DND-41 (cell line): Measurements from ENCODE around the gene BEST2.
A peak's percentile ranks its signal among the peaks of the same experiment; 100 is the strongest.

Experiments
- ATAC-seq: fragments of 200-7000 bp; cut with Tn5 transposase; 3 replicates; pipeline ENCODE4 v1.9.1; 2021; ENCODE audit warnings: low read depth; ENCODE audit not compliant: insufficient read depth
- DNase-seq: peaks from one replicate; pipeline ENCODE4 v3.0.0-alpha.2; 2020
- H2AFZ ChIP-seq: 2 replicates; pipeline ENCODE4 v1.6.0; 2012; ENCODE audit warnings: low read depth, low read length
- H3K27ac ChIP-seq: 2 replicates; pipeline ENCODE4 v1.5.1; 2012; ENCODE audit warnings: low read length, inconsistent platforms
- H3K27me3 ChIP-seq: fragments of 200-600 bp; sonication (generic); 2 replicates; pipeline ENCODE4 v1.6.0; 2012; ENCODE audit warnings: low read length, mild to moderate bottlenecking, inconsistent platforms; ENCODE audit not compliant: insufficient read depth, poor library complexity
- H3K36me3 ChIP-seq: 2 replicates; pipeline ENCODE4 v1.5.1; 2012; ENCODE audit warnings: low read length, inconsistent platforms; ENCODE audit not compliant: insufficient read depth
- H3K4me1 ChIP-seq: 2 replicates; pipeline ENCODE4 v1.5.1; 2012; ENCODE audit warnings: mild to moderate bottlenecking, low read length; ENCODE audit not compliant: insufficient read depth
- H3K4me2 ChIP-seq: 2 replicates; pipeline ENCODE4 v1.6.0; 2012; ENCODE audit warnings: mild to moderate bottlenecking, moderate library complexity, low read length, inconsistent platforms; ENCODE audit not compliant: insufficient read depth
- H3K4me3 ChIP-seq, 2 experiments: fragments of 200-600 bp in 1 of 2; shearing (Covaris generic) in 1 of 2; 2 replicates each; pipeline ENCODE4 v1.5.1; 2012 to 2016; ENCODE audit warnings: inconsistent platforms in 2 of 2, low read length in 2 of 2, mild to moderate bottlenecking in 2 of 2, low read depth in 1 of 2, moderate library complexity in 1 of 2
- H3K79me2 ChIP-seq: 2 replicates; pipeline ENCODE4 v1.6.0; 2012; ENCODE audit warnings: low read length, inconsistent platforms; ENCODE audit not compliant: insufficient read depth
- H3K9ac ChIP-seq: 2 replicates; pipeline ENCODE4 v1.6.0; 2012; ENCODE audit warnings: low read depth, mild to moderate bottlenecking, inconsistent platforms, low read length, moderate library complexity
- H3K9me3 ChIP-seq: 2 replicates; pipeline ENCODE4 v1.5.1; 2012; ENCODE audit warnings: low read length, moderate library complexity, mild to moderate bottlenecking, inconsistent platforms; ENCODE audit not compliant: insufficient read depth, severe bottlenecking
- H4K20me1 ChIP-seq: 2 replicates; pipeline ENCODE4 v1.6.0; 2012; ENCODE audit warnings: low read length; ENCODE audit not compliant: insufficient read depth
- EZH2 ChIP-seq: IDR thresholded peaks from 3 replicates; pipeline ENCODE4 v1.6.1; 2012; ENCODE audit warnings: borderline replicate concordance, low read depth, mild to moderate bottlenecking, moderate library complexity, low read length, inconsistent platforms; ENCODE audit not compliant: severe bottlenecking
- TF ChIP-seq, protein P1 (sequence below): IDR thresholded peaks from 2 replicates; pipeline ENCODE4 v1.5.1; 2012; ENCODE audit warnings: borderline replicate concordance, low read length, moderate library complexity, mild to moderate bottlenecking; ENCODE audit not compliant: poor library complexity, severe bottlenecking; ENCODE audit errors: extremely low read depth

Gene BEST2

DNA sequence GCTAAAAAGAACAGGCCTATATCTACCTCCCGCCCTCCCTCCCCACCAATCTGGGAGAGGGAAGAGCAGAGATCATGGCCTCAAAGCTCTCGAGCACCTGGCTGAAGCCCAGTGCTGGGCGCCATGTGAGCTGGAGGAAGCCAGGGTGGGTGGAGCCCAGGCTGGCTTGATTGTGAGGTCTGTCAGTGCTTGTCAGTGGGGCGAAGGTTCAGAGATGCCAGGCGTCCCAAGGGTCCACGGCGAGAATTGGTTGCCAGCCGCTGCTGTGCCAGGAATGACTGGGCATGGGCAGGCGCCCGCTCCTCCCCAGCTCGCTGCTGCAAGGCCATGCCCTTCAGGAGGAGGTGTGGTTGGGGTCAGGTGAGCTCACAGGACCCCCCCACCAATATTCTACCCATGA, 11.5 kb downstream of the BEST2 start:
- Histone ChIP-seq H3K4me2 (no peak overlapping the region), H3K9me3 (no peaks in the 10 kb centered on the region), H3K9ac (no peak overlapping the region), H2AFZ (no peak overlapping the region), H4K20me1 (no peaks in the 10 kb centered on the region), H3K79me2 (no peaks in the 10 kb centered on the region), H3K4me3 (no peak overlapping the region), H3K27ac (no peak overlapping the region), H3K4me1 (peaks cover 11% of the 10 kb centered on the region), H3K36me3 (no peaks in the 10 kb centered on the region), H3K27me3 (no peaks in the 10 kb centered on the region)
- TF ChIP-seq, protein P1, sequence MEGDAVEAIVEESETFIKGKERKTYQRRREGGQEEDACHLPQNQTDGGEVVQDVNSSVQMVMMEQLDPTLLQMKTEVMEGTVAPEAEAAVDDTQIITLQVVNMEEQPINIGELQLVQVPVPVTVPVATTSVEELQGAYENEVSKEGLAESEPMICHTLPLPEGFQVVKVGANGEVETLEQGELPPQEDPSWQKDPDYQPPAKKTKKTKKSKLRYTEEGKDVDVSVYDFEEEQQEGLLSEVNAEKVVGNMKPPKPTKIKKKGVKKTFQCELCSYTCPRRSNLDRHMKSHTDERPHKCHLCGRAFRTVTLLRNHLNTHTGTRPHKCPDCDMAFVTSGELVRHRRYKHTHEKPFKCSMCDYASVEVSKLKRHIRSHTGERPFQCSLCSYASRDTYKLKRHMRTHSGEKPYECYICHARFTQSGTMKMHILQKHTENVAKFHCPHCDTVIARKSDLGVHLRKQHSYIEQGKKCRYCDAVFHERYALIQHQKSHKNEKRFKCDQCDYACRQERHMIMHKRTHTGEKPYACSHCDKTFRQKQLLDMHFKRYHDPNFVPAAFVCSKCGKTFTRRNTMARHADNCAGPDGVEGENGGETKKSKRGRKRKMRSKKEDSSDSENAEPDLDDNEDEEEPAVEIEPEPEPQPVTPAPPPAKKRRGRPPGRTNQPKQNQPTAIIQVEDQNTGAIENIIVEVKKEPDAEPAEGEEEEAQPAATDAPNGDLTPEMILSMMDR: no peak
- no peak for TF ChIP-seq EZH2
- no peak for DNase-seq
- ATAC-seq: no peak

- Histone ChIP-seq H3K27ac (no peak overlapping the region), H3K4me1 (peaks cover 11% of the 10 kb centered on the region), H3K4me2 (no peak overlapping the region), H3K9me3 (no peaks in the 10 kb centered on the region), H2AFZ (no peak overlapping the region), H3K4me3 (no peak overlapping the region), H3K79me2 (no peaks in the 10 kb centered on the region), H3K36me3 (no peaks in the 10 kb centered on the region), H3K9ac (no peak overlapping the region), H3K27me3 (no peaks in the 10 kb centered on the region), H4K20me1 (no peaks in the 10 kb centered on the region)
- no peak for ATAC-seq
- no peak for DNase-seq
- TF ChIP-seq, protein P1: no peak
- no peak for TF ChIP-seq EZH2
Observed at GRCh38 chr19:12764698-12765097, 13.1 kb downstream of the BEST2 start.

DNA sequence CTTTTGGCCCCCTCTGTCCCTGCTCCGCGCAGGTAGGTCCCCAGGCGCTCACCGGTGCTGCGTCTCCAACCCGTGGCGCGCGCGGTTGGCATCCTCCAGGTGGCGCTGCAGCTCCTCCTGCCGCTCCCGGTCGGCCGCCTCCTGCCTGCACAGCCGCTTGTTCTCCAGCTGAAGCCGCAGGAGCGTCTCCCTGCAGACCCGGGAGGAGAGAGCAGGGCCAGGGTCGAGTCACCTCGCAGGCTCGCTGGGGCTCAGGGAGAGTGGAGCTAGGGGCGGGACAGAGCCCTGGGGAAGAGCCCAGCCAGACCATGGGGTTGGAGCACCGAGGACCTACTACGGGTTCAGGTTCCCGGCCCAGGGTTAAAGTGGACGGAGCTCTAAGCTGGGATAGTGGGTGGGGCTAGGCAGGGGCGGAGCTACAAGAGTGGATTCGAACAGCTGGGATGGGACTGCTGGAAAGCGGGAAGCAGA, 14.5 kb downstream of the BEST2 start:
- TF ChIP-seq, protein P1: peak; percentile 92
- no peak for TF ChIP-seq EZH2
- Histone ChIP-seq H3K4me3 (peak overlapping the region in 1 of 2 experiments; percentile 45; a peak in 2 of 4 replicates), H3K27ac (no peak overlapping the region), H3K36me3 (no peaks in the 10 kb centered on the region), H3K79me2 (no peaks in the 10 kb centered on the region), H3K9ac (peak overlapping the region; percentile 34; the same call in 1 of the 2 replicates), H3K4me2 (peak overlapping the region; percentile 66), H3K4me1 (peaks cover 9% of the 10 kb centered on the region), H3K27me3 (no peaks in the 10 kb centered on the region), H3K9me3 (no peaks in the 10 kb centered on the region), H4K20me1 (no peaks in the 10 kb centered on the region), H2AFZ (peak overlapping the region; percentile 65)
- DNase-seq: peak; percentile 87
- ATAC-seq: peak; percentile 98

DNA sequence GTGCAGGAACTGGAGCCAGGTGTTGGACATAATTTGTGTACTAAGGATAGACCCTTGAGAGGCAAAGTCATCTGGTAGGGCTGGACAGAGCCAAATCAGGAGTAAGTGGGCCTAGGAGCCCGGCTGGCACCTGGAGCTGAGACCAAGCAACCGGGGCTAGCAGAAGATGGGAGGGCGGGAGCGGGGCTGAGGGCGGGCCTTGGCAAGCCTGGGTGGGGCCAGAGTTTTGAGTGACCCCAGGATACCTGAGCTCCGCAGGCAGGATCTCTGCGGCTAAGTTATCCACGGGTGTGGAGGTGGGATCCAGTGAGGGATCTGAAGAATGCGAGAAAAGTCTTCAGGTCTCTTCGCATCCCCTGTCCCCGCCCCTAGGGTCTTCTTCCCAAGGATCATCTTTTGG, 15.6 kb downstream of the BEST2 start:
- Histone ChIP-seq H3K9me3 (no peaks in the 10 kb centered on the region), H3K27me3 (no peaks in the 10 kb centered on the region), H3K79me2 (no peaks in the 10 kb centered on the region), H3K4me1 (peaks cover 9% of the 10 kb centered on the region), H3K4me2 (no peak overlapping the region), H2AFZ (no peak overlapping the region), H3K36me3 (no peaks in the 10 kb centered on the region), H4K20me1 (no peaks in the 10 kb centered on the region), H3K4me3 (no peak overlapping the region), H3K9ac (no peak overlapping the region), H3K27ac (no peak overlapping the region)
- TF ChIP-seq, protein P1: no peak
- no peak for TF ChIP-seq EZH2
- no peak for DNase-seq
- no peak for ATAC-seq
